ENCODE results near the gene ATP5F1E. TPM values are rescaled to one million over a fixed set of nuclear protein-coding genes. Genes with fewer than 3 reads are reported as not detected.
"Not testable (repeated sequence)": the region's sequence is repeated elsewhere in the genome, so short reads cannot be mapped to it uniquely, and the experiment has no call there.

The ATP5F1E gene
- total and polyA plus RNA-seq, 9 donors: 61.9 to 220 (median 162) TPM

DNA sequence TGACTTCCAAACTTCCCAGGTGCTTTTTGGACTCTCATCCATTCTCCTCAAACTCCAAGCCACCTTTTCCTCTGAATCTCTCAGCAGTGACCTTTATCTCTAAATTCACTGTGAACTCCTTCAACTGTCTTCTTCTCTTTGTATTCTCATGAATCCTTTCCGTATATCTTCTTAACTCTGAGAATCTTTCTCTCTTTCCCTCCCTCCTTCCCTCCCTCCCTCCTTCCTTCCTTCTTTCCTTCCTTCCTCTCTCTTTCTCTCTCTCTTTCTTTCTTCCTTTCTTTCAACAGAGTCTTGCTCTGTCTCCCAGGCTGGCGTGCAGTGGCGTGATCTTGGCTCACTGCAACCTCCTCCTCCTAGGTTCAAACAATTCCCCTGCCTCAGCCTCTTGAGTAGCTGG is 14.7 kb upstream of the ATP5F1E start:
- WGBS (ENCODE audit: insufficient coverage): 100% methylated on average over 1 of the region's 3 CpGs
- H3K36me3 ChIP-seq (ENCODE audit: control insufficient read depth, insufficient read depth, low read length): no peaks in the 10 kb centered on the region
- H3K4me3 ChIP-seq (ENCODE audit: low read length): no peak overlapping the region
- H3K27ac ChIP-seq (ENCODE audit: low read length): no peak overlapping the region
- no peaks in the 10 kb centered on the region for H3K9me3 ChIP-seq (replicated peaks; ENCODE audit: control insufficient read depth, low read depth, low read length)
- peaks cover 11% of the 10 kb centered on the region for H3K4me1 ChIP-seq (ENCODE audit: control insufficient read depth, insufficient read depth, low read length)
- no peak for DNase-seq
- no peaks in the 10 kb centered on the region for H3K27me3 ChIP-seq (ENCODE audit: control insufficient read depth, insufficient read depth, low read length)

DNA sequence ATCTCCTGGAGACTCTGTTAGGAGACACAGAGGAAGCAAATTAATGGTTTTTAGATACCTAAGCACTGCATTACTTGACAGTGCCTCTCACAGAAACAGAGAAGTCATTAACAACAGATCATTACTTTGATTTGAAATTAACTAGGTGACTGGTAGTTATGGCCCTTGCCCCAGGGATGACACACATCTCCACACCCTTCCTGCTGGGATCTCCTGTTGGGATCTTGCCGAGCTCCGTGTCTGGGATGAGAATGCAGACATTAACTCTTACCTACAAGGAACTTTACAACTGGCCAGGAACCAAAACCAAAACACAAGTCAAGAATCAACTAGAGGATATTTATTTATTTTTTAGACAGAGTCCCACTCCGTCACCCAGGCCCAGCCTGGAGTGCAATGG is 12.7 kb upstream of the ATP5F1E start:
- H3K4me3 ChIP-seq (ENCODE audit: low read length): no peak overlapping the region
- peaks cover 18% of the 10 kb centered on the region for H3K4me1 ChIP-seq (ENCODE audit: control insufficient read depth, insufficient read depth, low read length)
- H3K9me3 ChIP-seq (replicated peaks; ENCODE audit: control insufficient read depth, low read depth, low read length): no peaks in the 10 kb centered on the region
- no peaks in the 10 kb centered on the region for H3K27me3 ChIP-seq (ENCODE audit: control insufficient read depth, insufficient read depth, low read length)
- H3K27ac ChIP-seq (ENCODE audit: low read length): no peak overlapping the region
- H3K36me3 ChIP-seq (ENCODE audit: control insufficient read depth, insufficient read depth, low read length): peaks cover 9% of the 10 kb centered on the region
- DNase-seq: no peak
- no CpG with 5 or more reads among the region's 3 CpGs for WGBS (ENCODE audit: insufficient coverage)

DNA sequence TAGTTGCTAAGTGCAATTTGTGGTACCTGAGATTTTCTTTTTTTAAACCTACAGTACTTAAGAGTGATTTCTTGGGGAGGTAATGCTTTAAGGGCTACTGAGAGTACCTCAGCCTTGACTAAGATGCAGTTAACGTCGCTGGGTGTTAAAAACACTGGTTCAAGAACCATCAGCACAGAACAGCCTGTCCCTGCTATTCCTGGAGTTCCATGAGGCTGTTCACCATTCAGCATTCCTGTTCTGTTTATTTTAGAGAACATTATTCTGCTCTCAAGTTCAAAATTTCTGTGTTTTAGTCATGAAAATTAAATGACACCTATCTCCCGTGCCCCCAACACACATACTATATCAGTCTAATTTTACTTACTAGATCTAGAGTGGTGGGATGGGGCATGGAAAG is 12.2 kb upstream of the ATP5F1E start:
- Histone ChIP-seq H3K27ac (ENCODE audit: low read length) (no peak overlapping the region), H3K9me3 (replicated peaks; ENCODE audit: control insufficient read depth, low read depth, low read length) (no peaks in the 10 kb centered on the region), H3K36me3 (ENCODE audit: control insufficient read depth, insufficient read depth, low read length) (peaks cover 9% of the 10 kb centered on the region), H3K4me1 (ENCODE audit: control insufficient read depth, insufficient read depth, low read length) (peaks cover 18% of the 10 kb centered on the region), H3K27me3 (ENCODE audit: control insufficient read depth, insufficient read depth, low read length) (no peaks in the 10 kb centered on the region), H3K4me3 (ENCODE audit: low read length) (no peak overlapping the region)
- no peak for DNase-seq
- no CpG with 5 or more reads among the region's 3 CpGs for WGBS (ENCODE audit: insufficient coverage)

DNA sequence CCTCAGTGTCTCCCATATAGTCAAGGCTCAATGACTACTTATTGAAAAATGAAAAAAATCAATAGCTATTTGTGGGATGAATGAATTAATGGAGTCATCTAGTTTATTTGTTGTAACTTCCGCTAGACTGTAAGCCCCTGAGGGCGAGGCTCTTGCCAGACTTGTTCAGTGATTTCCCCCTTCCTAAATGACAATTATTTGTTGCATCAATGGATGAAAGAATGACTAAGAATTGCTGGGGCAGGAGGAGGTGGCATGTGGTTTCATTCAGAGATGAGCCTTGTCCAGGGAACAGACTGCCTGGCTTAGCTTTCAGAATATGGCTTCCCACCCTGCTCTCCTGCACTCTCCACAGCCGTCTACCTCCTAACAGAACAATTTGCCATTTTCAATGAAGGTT is 11.6 kb upstream of the ATP5F1E start:
- H3K4me3 ChIP-seq (ENCODE audit: low read length): no peak overlapping the region
- H3K27ac ChIP-seq (ENCODE audit: low read length): no peak overlapping the region
- H3K36me3 ChIP-seq (ENCODE audit: control insufficient read depth, insufficient read depth, low read length): peaks cover 9% of the 10 kb centered on the region
- no peak for DNase-seq
- H3K9me3 ChIP-seq (replicated peaks; ENCODE audit: control insufficient read depth, low read depth, low read length): no peaks in the 10 kb centered on the region
- WGBS (ENCODE audit: insufficient coverage): no CpG with 5 or more reads among the region's 3 CpGs
- H3K27me3 ChIP-seq (ENCODE audit: control insufficient read depth, insufficient read depth, low read length): no peaks in the 10 kb centered on the region
- H3K4me1 ChIP-seq (ENCODE audit: control insufficient read depth, insufficient read depth, low read length): peaks cover 18% of the 10 kb centered on the region

DNA sequence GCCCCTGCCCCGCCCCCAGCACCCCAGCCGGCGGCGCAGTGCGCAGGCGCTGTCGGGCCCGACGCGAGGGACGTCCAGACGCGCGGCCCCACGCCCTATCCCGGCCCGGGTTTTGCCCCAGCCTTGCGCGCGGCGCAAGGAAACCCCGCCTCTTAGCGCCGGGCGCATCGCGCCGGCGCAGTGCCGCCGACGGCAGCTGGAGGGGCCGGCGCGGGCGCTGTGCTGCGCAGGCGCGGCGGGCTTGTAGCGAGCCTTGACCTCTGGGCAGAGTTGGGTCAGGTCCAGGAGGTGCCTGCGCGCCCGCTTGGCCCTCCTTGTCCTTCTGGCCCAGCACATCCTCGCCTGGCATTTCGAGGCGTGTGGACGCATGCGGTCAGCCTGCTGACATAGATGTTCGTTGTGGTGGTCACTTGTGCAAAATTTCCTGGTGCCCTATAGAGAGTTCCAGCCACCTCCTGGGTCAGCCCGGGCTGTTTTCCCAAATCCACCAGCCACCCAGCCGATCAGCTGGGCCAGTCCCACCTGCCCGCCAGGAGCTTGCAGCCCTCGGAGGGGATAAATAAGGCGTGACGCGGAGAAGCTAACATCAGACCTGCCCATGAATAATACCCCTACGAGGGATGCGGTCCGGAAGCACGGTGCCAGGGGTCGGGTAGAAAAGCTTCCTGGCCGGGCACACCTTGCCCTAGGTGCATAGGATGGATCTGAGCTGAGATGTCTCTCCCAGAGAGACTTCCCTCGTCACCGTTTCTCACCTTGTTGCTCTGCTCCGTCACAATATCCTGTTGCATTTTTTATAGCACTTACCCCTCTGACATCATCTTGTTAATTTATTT is 10.9 kb upstream of the ATP5F1E start:
- 7% methylated on average over 51 of the region's 66 CpGs for WGBS (ENCODE audit: insufficient coverage)

DNA sequence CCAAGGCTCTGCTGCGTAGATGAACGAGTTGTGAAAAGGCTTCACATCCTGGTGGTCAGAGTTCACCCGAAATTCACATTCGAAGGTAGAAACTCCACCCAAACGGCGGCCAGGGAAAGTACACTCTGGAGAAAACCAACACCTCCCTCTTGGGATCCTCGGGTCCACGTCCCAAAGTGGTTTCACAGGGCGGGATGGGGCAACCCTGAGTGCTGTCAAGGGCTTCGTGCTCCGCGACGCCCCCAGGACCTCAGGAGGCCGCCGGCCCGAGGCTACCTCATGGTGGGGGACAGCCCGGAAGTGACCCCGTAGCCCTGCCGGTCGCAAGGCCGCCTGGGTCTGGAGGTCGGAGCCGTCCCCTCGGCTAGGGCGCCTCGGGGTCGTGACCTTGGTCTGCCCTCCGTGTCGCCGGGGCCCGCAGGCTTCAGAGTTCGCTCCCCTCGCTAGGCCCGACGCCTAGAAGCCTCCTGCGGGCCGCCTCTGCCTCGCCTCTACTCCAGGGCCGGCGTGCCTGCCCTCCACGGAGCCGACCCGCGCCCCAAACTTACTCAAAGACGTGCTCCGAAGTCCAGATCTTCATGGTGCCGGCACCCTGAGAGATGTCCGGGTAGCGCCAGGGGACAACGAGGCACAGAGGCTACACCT is 10.1 kb upstream of the ATP5F1E start, which contains the start of gene PRELID3B:
PRELID3B (minus strand) TSS at position 636 of the 645 bp plus-strand sequence; CDS start at position 580, 56 bp downstream.
- no peaks in the 10 kb centered on the region for H3K27me3 ChIP-seq (ENCODE audit: control insufficient read depth, insufficient read depth, low read length)
- DNase-seq: no peak
- H3K9me3 ChIP-seq (replicated peaks; ENCODE audit: control insufficient read depth, low read depth, low read length): no peaks in the 10 kb centered on the region
- peaks cover 18% of the 10 kb centered on the region for H3K4me1 ChIP-seq (ENCODE audit: control insufficient read depth, insufficient read depth, low read length)
- peaks cover 16% of the 10 kb centered on the region for H3K36me3 ChIP-seq (ENCODE audit: control insufficient read depth, insufficient read depth, low read length)
- WGBS (ENCODE audit: insufficient coverage): 2% methylated on average over 42 of the region's 50 CpGs
- peak within 1 kb of the TSS; percentile 95 for H3K4me3 ChIP-seq (ENCODE audit: low read length)
- peak within 1 kb of the TSS; percentile 80 for H3K27ac ChIP-seq (ENCODE audit: low read length)

More for the DNA sequence above, 10.9 kb upstream of the ATP5F1E start:
- Histone ChIP-seq H3K27me3 (ENCODE audit: control insufficient read depth, insufficient read depth, low read length) (no peaks in the 10 kb centered on the region), H3K4me3 (ENCODE audit: low read length) (peak overlapping the region; percentile 95), H3K27ac (ENCODE audit: low read length) (peak overlapping the region; percentile 78), H3K4me1 (ENCODE audit: control insufficient read depth, insufficient read depth, low read length) (peaks cover 18% of the 10 kb centered on the region), H3K9me3 (replicated peaks; ENCODE audit: control insufficient read depth, low read depth, low read length) (no peaks in the 10 kb centered on the region), H3K36me3 (ENCODE audit: control insufficient read depth, insufficient read depth, low read length) (peaks cover 11% of the 10 kb centered on the region)
- peak; percentile 97 for DNase-seq

DNA sequence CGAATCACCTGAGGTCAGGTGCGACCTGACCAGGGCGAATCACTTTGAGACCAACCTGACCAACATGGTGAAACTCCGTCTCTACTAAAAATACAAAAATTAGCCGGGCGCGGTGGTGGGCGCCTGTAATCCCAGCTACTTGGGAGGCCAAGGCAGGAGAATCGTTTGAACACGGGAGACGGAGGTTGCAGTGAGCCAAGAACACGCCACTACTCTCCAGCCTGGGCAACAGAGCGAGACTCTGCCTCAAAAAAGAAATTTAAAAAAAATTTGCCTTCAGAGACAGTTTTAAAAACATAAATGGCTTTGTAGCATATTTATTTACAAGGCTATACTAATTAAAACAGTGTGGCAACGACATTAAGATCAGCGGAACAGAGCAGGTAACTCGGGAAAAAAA is 9.4 kb upstream of the ATP5F1E start:
- not testable (repeated sequence) for DNase-seq; H3K27ac ChIP-seq (ENCODE audit: low read length); H3K27me3 ChIP-seq (ENCODE audit: control insufficient read depth, insufficient read depth, low read length); H3K9me3 ChIP-seq (replicated peaks; ENCODE audit: control insufficient read depth, low read depth, low read length); H3K4me3 ChIP-seq (ENCODE audit: low read length)
- Histone ChIP-seq H3K36me3 (ENCODE audit: control insufficient read depth, insufficient read depth, low read length) (peaks cover 20% of the 10 kb centered on the region), H3K4me1 (ENCODE audit: control insufficient read depth, insufficient read depth, low read length) (peaks cover 18% of the 10 kb centered on the region)
- 75% methylated on average over 4 of the region's 16 CpGs for WGBS (ENCODE audit: insufficient coverage)

DNA sequence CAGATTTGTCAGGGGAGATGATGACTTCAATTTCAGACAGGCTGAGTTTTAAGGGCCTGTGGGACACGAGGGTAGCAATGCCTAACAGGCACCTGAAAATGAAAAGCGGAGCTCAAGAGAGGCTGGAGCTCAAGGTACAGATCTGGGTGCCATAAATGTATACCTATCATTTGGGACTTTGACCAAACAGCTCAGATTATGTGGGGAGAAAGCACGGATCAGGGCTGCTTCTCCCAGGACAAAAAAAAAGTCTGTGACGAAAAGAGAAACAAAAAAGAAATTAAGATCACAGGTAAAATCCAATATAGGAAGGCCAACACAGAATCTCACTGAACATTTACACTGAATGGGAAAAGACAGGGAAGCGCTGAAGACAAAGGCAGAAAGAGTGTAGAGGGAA is 8.5 kb upstream of the ATP5F1E start:
- peaks cover 28% of the 10 kb centered on the region for H3K36me3 ChIP-seq (ENCODE audit: control insufficient read depth, insufficient read depth, low read length)
- WGBS (ENCODE audit: insufficient coverage): 79% methylated on average over 3 of the region's 5 CpGs
- H3K9me3 ChIP-seq (replicated peaks; ENCODE audit: control insufficient read depth, low read depth, low read length): no peaks in the 10 kb centered on the region
- no peak for DNase-seq
- H3K27me3 ChIP-seq (ENCODE audit: control insufficient read depth, insufficient read depth, low read length): no peaks in the 10 kb centered on the region
- H3K4me1 ChIP-seq (ENCODE audit: control insufficient read depth, insufficient read depth, low read length): peaks cover 18% of the 10 kb centered on the region
- no peak overlapping the region for H3K4me3 ChIP-seq (ENCODE audit: low read length)
- no peak overlapping the region for H3K27ac ChIP-seq (ENCODE audit: low read length)

DNA sequence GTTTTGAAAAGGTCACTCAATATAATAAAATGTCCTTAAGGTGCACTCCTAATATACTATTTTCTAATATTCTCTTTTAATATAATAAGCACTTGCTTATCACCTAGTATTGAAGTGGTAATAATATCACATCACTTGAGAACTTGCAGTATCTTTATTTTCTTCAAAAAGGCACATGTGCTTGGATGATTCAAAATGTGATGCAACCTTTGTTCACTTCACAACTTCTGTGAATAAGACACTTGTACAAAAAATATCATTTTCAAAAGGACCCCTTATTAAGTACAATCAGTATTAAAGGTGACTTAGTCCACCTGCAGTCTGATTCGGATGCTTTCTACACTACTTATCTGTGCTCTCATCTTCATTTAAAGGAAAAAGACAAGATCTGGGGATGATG is 7.1 kb upstream of the ATP5F1E start:
- H3K27ac ChIP-seq (ENCODE audit: low read length): no peak overlapping the region
- H3K4me3 ChIP-seq (ENCODE audit: low read length): no peak overlapping the region
- no CpG with 5 or more reads among the region's 1 CpG for WGBS (ENCODE audit: insufficient coverage)
- no peaks in the 10 kb centered on the region for H3K9me3 ChIP-seq (replicated peaks; ENCODE audit: control insufficient read depth, low read depth, low read length)
- peaks cover 18% of the 10 kb centered on the region for H3K4me1 ChIP-seq (ENCODE audit: control insufficient read depth, insufficient read depth, low read length)
- no peak for DNase-seq
- H3K27me3 ChIP-seq (ENCODE audit: control insufficient read depth, insufficient read depth, low read length): no peaks in the 10 kb centered on the region
- peaks cover 34% of the 10 kb centered on the region for H3K36me3 ChIP-seq (ENCODE audit: control insufficient read depth, insufficient read depth, low read length)

DNA sequence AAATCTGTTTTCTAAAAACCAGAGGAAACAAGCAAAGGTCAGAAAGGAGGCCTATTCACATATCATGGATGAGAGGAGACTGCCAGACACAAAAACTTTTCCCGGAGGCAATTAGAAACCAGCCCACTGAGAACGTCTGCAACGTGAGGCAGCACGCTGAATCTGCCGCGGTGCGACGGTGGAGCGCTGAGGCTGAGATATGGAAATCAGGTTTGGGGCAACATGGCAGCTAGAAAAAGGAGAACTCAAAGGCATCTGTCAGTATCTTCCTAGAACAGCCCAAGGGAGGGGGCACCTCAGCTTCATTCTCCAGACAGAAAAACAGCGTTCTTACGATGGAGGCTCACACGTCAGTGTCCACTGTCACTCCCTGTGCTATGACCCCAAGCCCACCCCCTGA is 5.3 kb upstream of the ATP5F1E start:
- WGBS (ENCODE audit: insufficient coverage): 84% methylated on average over 9 of the region's 12 CpGs
- Histone ChIP-seq H3K27me3 (ENCODE audit: control insufficient read depth, insufficient read depth, low read length) (no peaks in the 10 kb centered on the region), H3K27ac (ENCODE audit: low read length) (no peak overlapping the region), H3K4me1 (ENCODE audit: control insufficient read depth, insufficient read depth, low read length) (peaks cover 16% of the 10 kb centered on the region), H3K36me3 (ENCODE audit: control insufficient read depth, insufficient read depth, low read length) (peaks cover 34% of the 10 kb centered on the region), H3K9me3 (replicated peaks; ENCODE audit: control insufficient read depth, low read depth, low read length) (no peaks in the 10 kb centered on the region), H3K4me3 (ENCODE audit: low read length) (no peak overlapping the region)
- no peak for DNase-seq
